ENCODE results near the gene RASGEF1C. TPM values are rescaled to one million over a fixed set of nuclear protein-coding genes. Genes with fewer than 3 reads are reported as not detected.

The RASGEF1C gene
- total and polyA plus RNA-seq, 4 experiments from 2014 or later, result not detected

- intact Hi-C loops (cut with micrococcal nuclease), result no loop called here
- no peak overlapping the region for H3K27ac ChIP-seq (ENCODE audit: low read depth, low read length)
- no peak overlapping the region for H3K4me3 Mint-ChIP-seq
- peaks cover 8 to 9% of the 10 kb centered on the region in 2 donors for H3K27me3 Mint-ChIP-seq
- H3K9me3 ChIP-seq (ENCODE audit: control insufficient read depth in 1 of 2, low read length in 2 of 2), result no peaks in the 10 kb centered on the region
- H3K36me3 ChIP-seq (ENCODE audit: insufficient read depth, low read length), result no peaks in the 10 kb centered on the region
- no peaks in the 10 kb centered on the region for H3K4me1 ChIP-seq (ENCODE audit: insufficient read depth, low read length)
- peaks cover 6 to 23% (median 20%) of the 10 kb centered on the region in 8 donors for H3K9me3 Mint-ChIP-seq
- no peaks in the 10 kb centered on the region for H3K4me1 Mint-ChIP-seq
- H3K4me3 ChIP-seq (ENCODE audit: low read length in 2 of 2), result no peak overlapping the region
- H3K27ac Mint-ChIP-seq, result no peak overlapping the region
- POLR2A ChIA-PET (ENCODE audit: partially characterized antibody), result no interaction called here
- H3K36me3 Mint-ChIP-seq, result peaks cover 0 to 5% of the 10 kb centered on the region in 2 donors
- CTCF ChIA-PET (ENCODE audit: partially characterized antibody), result no interaction called here
- no peak for DNase-seq
- no peaks in the 10 kb centered on the region for H3K27me3 ChIP-seq (ENCODE audit: insufficient read depth, low read length)
Measured at GRCh38 chr5:180103487-180104167, 105.4 kb downstream of the RASGEF1C start.

GRCh38 chr5:180102636-180103035 is 106.4 kb downstream of the RASGEF1C start:
- POLR2A ChIA-PET (ENCODE audit: partially characterized antibody), result no interaction called here

GRCh38 chr5:180101451-180102105 is 107.4 kb downstream of the RASGEF1C start:
- no peak overlapping the region for H3K4me3 Mint-ChIP-seq
- intact Hi-C loops (cut with micrococcal nuclease), result no loop called here
- Histone ChIP-seq H3K27ac (ENCODE audit: low read depth, low read length) (no peak overlapping the region), H3K27me3 (ENCODE audit: insufficient read depth, low read length) (no peaks in the 10 kb centered on the region), H3K4me1 (ENCODE audit: insufficient read depth, low read length) (no peaks in the 10 kb centered on the region), H3K9me3 (ENCODE audit: control insufficient read depth in 1 of 2, low read length in 2 of 2) (no peaks in the 10 kb centered on the region), H3K36me3 (ENCODE audit: insufficient read depth, low read length) (no peaks in the 10 kb centered on the region), H3K4me3 (ENCODE audit: low read length in 2 of 2) (no peak overlapping the region)
- H3K27me3 Mint-ChIP-seq, result peaks cover 4 to 8% of the 10 kb centered on the region in 2 donors
- H3K27ac Mint-ChIP-seq, result no peak overlapping the region
- H3K4me1 Mint-ChIP-seq, result no peaks in the 10 kb centered on the region
- H3K9me3 Mint-ChIP-seq, result peaks cover 3 to 6% (median 5%) of the 10 kb centered on the region in 8 donors
- no peak for DNase-seq
- POLR2A ChIA-PET (ENCODE audit: partially characterized antibody), result no interaction called here
- H3K36me3 Mint-ChIP-seq, result peaks cover 0 to 3% of the 10 kb centered on the region in 2 donors
- CTCF ChIA-PET (ENCODE audit: partially characterized antibody), result no interaction called here

More at GRCh38 chr5:180102636-180103035, 106.4 kb downstream of the RASGEF1C start:
- Histone ChIP-seq H3K4me1 (ENCODE audit: insufficient read depth, low read length) (no peaks in the 10 kb centered on the region), H3K27ac (ENCODE audit: low read depth, low read length) (no peak overlapping the region), H3K36me3 (ENCODE audit: insufficient read depth, low read length) (no peaks in the 10 kb centered on the region), H3K27me3 (ENCODE audit: insufficient read depth, low read length) (no peaks in the 10 kb centered on the region), H3K9me3 (ENCODE audit: control insufficient read depth in 1 of 2, low read length in 2 of 2) (no peaks in the 10 kb centered on the region), H3K4me3 (ENCODE audit: low read length in 2 of 2) (no peak overlapping the region)
- intact Hi-C loops (cut with micrococcal nuclease), result no loop called here
- CTCF ChIA-PET (ENCODE audit: partially characterized antibody), result no interaction called here
- no peak for DNase-seq
- Mint-ChIP-seq H3K4me3 (no peak overlapping the region), H3K27ac (no peak overlapping the region), H3K4me1 (no peaks in the 10 kb centered on the region), H3K9me3 (peaks cover 6 to 14% (median 13%) of the 10 kb centered on the region in 8 donors), H3K27me3 (peaks cover 5 to 9% of the 10 kb centered on the region in 2 donors), H3K36me3 (peaks cover 0 to 5% of the 10 kb centered on the region in 2 donors)

- Histone ChIP-seq H3K4me1 (ENCODE audit: insufficient read depth, low read length) (no peaks in the 10 kb centered on the region), H3K36me3 (ENCODE audit: insufficient read depth, low read length) (no peaks in the 10 kb centered on the region), H3K27me3 (ENCODE audit: insufficient read depth, low read length) (no peaks in the 10 kb centered on the region), H3K4me3 (ENCODE audit: low read length in 2 of 2) (no peak overlapping the region), H3K27ac (ENCODE audit: low read depth, low read length) (no peak overlapping the region), H3K9me3 (ENCODE audit: control insufficient read depth in 1 of 2, low read length in 2 of 2) (no peaks in the 10 kb centered on the region)
- DNase-seq, result no peak
- CTCF ChIA-PET (ENCODE audit: partially characterized antibody), result no interaction called here
- H3K36me3 Mint-ChIP-seq, result no peaks in the 10 kb centered on the region
- H3K27ac Mint-ChIP-seq, result no peak overlapping the region
- intact Hi-C loops (cut with micrococcal nuclease), result no loop called here
- peaks cover 0 to 6% of the 10 kb centered on the region in 2 donors for H3K27me3 Mint-ChIP-seq
- no peaks in the 10 kb centered on the region for H3K4me1 Mint-ChIP-seq
- H3K9me3 Mint-ChIP-seq, result no peaks in the 10 kb centered on the region
- no peak overlapping the region for H3K4me3 Mint-ChIP-seq
- POLR2A ChIA-PET (ENCODE audit: partially characterized antibody), result no interaction called here
Measured at GRCh38 chr5:180100621-180101450, 108.2 kb downstream of the RASGEF1C start.

- Histone ChIP-seq H3K9me3 (ENCODE audit: control insufficient read depth in 1 of 2, low read length in 2 of 2) (no peaks in the 10 kb centered on the region), H3K4me1 (ENCODE audit: insufficient read depth, low read length) (no peaks in the 10 kb centered on the region), H3K27ac (ENCODE audit: low read depth, low read length) (no peak overlapping the region), H3K4me3 (ENCODE audit: low read length in 2 of 2) (no peak overlapping the region), H3K27me3 (ENCODE audit: insufficient read depth, low read length) (no peaks in the 10 kb centered on the region), H3K36me3 (ENCODE audit: insufficient read depth, low read length) (no peaks in the 10 kb centered on the region)
- Mint-ChIP-seq H3K27ac (no peak overlapping the region), H3K36me3 (no peaks in the 10 kb centered on the region), H3K27me3 (peaks cover 0 to 6% of the 10 kb centered on the region in 2 donors), H3K4me3 (no peak overlapping the region), H3K4me1 (no peaks in the 10 kb centered on the region), H3K9me3 (no peaks in the 10 kb centered on the region)
- intact Hi-C loops (cut with micrococcal nuclease), result no loop called here
- no peak for DNase-seq
- CTCF ChIA-PET (ENCODE audit: partially characterized antibody), result interaction anchor here (1.3 kb wide), 1 partner anchor 9 kb away, joined by 6 read pairs; no protein-coding TSS in a partner anchor
- POLR2A ChIA-PET (ENCODE audit: partially characterized antibody), result no interaction called here
Measured at GRCh38 chr5:180099733-180100611, 109.0 kb downstream of the RASGEF1C start.

GRCh38 chr5:180098991-180099732 is 109.8 kb downstream of the RASGEF1C start:
- no peaks in the 10 kb centered on the region for H3K9me3 Mint-ChIP-seq
- no peak for DNase-seq

More at GRCh38 chr5:180098991-180099732, 109.8 kb downstream of the RASGEF1C start:
- H3K27ac Mint-ChIP-seq, result no peak overlapping the region
- no peaks in the 10 kb centered on the region for H3K4me1 Mint-ChIP-seq
- H3K4me3 Mint-ChIP-seq, result no peak overlapping the region
- no peaks in the 10 kb centered on the region for H3K36me3 Mint-ChIP-seq
- ChIA-PET CTCF (ENCODE audit: partially characterized antibody) (interaction anchor here (1.3 kb wide), 1 partner anchor 8 kb away, joined by 6 read pairs; no protein-coding TSS in a partner anchor), POLR2A (ENCODE audit: partially characterized antibody) (no interaction called here)
- Histone ChIP-seq H3K36me3 (ENCODE audit: insufficient read depth, low read length) (no peaks in the 10 kb centered on the region), H3K27ac (ENCODE audit: low read depth, low read length) (no peak overlapping the region), H3K4me3 (ENCODE audit: low read length in 2 of 2) (no peak overlapping the region), H3K27me3 (ENCODE audit: insufficient read depth, low read length) (no peaks in the 10 kb centered on the region), H3K4me1 (ENCODE audit: insufficient read depth, low read length) (no peaks in the 10 kb centered on the region), H3K9me3 (ENCODE audit: control insufficient read depth in 1 of 2, low read length in 2 of 2) (no peaks in the 10 kb centered on the region)
- intact Hi-C loops (cut with micrococcal nuclease), result no loop called here
- peaks cover 0 to 6% of the 10 kb centered on the region in 2 donors for H3K27me3 Mint-ChIP-seq
